HUDEP-2 (cell line): ENCODE data around the gene EXOC7.
"Not testable (repeated sequence)": the region's sequence is repeated elsewhere in the genome, so short reads cannot be mapped to it uniquely, and the experiment has no call there.

Experiments
- DNase-seq, 76 experiments: peaks; one replicate each; lab custom pipeline; 2025; ENCODE audit not compliant: unreplicated experiment in 76 of 76; lab: John Stamatoyannopoulos, UW

EXOC7 gene

GRCh38 chr17:76089680-76090516 is 13.7 kb downstream of the EXOC7 start:
- no peak for DNase-seq

GRCh38 chr17:76088868-76089576 is 14.6 kb downstream of the EXOC7 start:
- DNase-seq, result no peak

GRCh38 chr17:76088041-76088867 is 15.3 kb downstream of the EXOC7 start:
- no peak for DNase-seq

- DNase-seq, result no peak
Observed at GRCh38 chr17:76087531-76087930, 16.1 kb downstream of the EXOC7 start.

- no peak for DNase-seq
Observed at GRCh38 chr17:76086384-76086783, 17.2 kb downstream of the EXOC7 start.

- no peak for DNase-seq
Observed at GRCh38 chr17:76085731-76086366, 17.7 kb downstream of the EXOC7 start.

- no peak for DNase-seq
Observed at GRCh38 chr17:76085066-76085730, 18.4 kb downstream of the EXOC7 start.

GRCh38 chr17:76083536-76084182 is 19.9 kb downstream of the EXOC7 start:
- no peak for DNase-seq

- DNase-seq, result no peak
Observed at GRCh38 chr17:76082326-76083251, 21.0 kb downstream of the EXOC7 start.

- DNase-seq, result no peak
Observed at GRCh38 chr17:76081295-76082210, 22.0 kb downstream of the EXOC7 start.

- no peak for DNase-seq
Observed at GRCh38 chr17:76080768-76081287, 22.8 kb downstream of the EXOC7 start.

GRCh38 chr17:76079956-76080767 is 23.4 kb downstream of the EXOC7 start:
- peak in 1 of 76 experiments; percentile 9 for DNase-seq

- no peak for DNase-seq
Observed at GRCh38 chr17:76079535-76079955, 24.0 kb downstream of the EXOC7 start.

- DNase-seq, result no peak
Observed at GRCh38 chr17:76078860-76079534, 24.6 kb downstream of the EXOC7 start, which contains the start of gene ZACN. ZACN (plus strand) TSS chr17:76079182; CDS start chr17:76079265, 83 bp downstream.

- DNase-seq, result not testable (repeated sequence)
Observed at GRCh38 chr17:76078370-76078769, 25.2 kb downstream of the EXOC7 start.
